GM23338 (cell line): ENCODE data around the gene WDR35. TPM values are rescaled to one million over a fixed set of nuclear protein-coding genes. Genes with fewer than 3 reads are reported as not detected.

Source experiments
- ATAC-seq: fragments of 200-7000 bp; cut with Tn5 transposase; 3 replicates; pipeline ENCODE4 v1.9.1; 2020
- DNase-seq: peaks from one replicate; pipeline ENCODE4 v3.0.0-alpha.2; 2015; ENCODE audit warnings: low spot score
- H2AFZ ChIP-seq: fragments of 200-600 bp; sonication (generic); 2 replicates; pipeline ENCODE4 v1.8.0; 2016; ENCODE audit warnings: antibody characterized with exemption, mild to moderate bottlenecking, moderate library complexity
- H3F3A ChIP-seq: fragments of 200-600 bp; sonication (generic); replicated peaks from 2 replicates; pipeline ENCODE4 v1.8.0; 2017; ENCODE audit warnings: antibody characterized with exemption, mixed run types, low read depth
- H3K27ac ChIP-seq: fragments of 200-600 bp; sonication (generic); 2 replicates; pipeline ENCODE4 v1.6.1; 2016; ENCODE audit warnings: low read depth
- H3K27me3 ChIP-seq: fragments of 200-600 bp; sonication (generic); 2 replicates; pipeline ENCODE4 v1.8.0; 2016; ENCODE audit warnings: mild to moderate bottlenecking, mixed run types, moderate library complexity; ENCODE audit not compliant: insufficient read depth
- H3K36me3 ChIP-seq: fragments of 200-600 bp; sonication (generic); 2 replicates; pipeline ENCODE4 v1.8.0; 2016; ENCODE audit warnings: mild to moderate bottlenecking; ENCODE audit not compliant: insufficient read depth
- H3K4me1 ChIP-seq: fragments of 200-600 bp; sonication (generic); 2 replicates; pipeline ENCODE4 v1.8.0; 2016; ENCODE audit warnings: mild to moderate bottlenecking, moderate library complexity; ENCODE audit not compliant: insufficient read depth
- H3K4me2 ChIP-seq: fragments of 200-600 bp; sonication (generic); 2 replicates; pipeline ENCODE4 v1.7.1; 2017; ENCODE audit warnings: mixed run types
- H3K4me3 ChIP-seq: fragments of 200-600 bp; sonication (generic); 2 replicates; pipeline ENCODE4 v1.6.1; 2016; ENCODE audit warnings: mixed run types
- H3K79me2 ChIP-seq: fragments of 200-600 bp; sonication (generic); replicated peaks from 2 replicates; pipeline ENCODE4 v1.8.0; 2017; ENCODE audit warnings: mild to moderate bottlenecking; ENCODE audit not compliant: insufficient read depth
- H3K9me2 ChIP-seq: fragments of 200-600 bp; sonication (generic); 2 replicates; pipeline ENCODE4 v1.8.0; 2017; ENCODE audit not compliant: insufficient read depth
- H4K20me1 ChIP-seq: fragments of 200-600 bp; sonication (generic); replicated peaks from 2 replicates; pipeline ENCODE4 v1.8.0; 2017; ENCODE audit warnings: mild to moderate bottlenecking; ENCODE audit not compliant: insufficient read depth
- H3K27ac Mint-ChIP-seq: 2 replicates; pipeline ENCODE4 v1.8.0; 2020; ENCODE audit warnings: inconsistent platforms, mild to moderate bottlenecking, moderate library complexity, mixed read lengths
- H3K27me3 Mint-ChIP-seq: 3 replicates; pipeline ENCODE4 v1.8.0; 2022; ENCODE audit warnings: low read depth, mild to moderate bottlenecking, moderate library complexity, mixed read lengths, inconsistent platforms; ENCODE audit not compliant: insufficient read depth, poor library complexity
- H3K36me3 Mint-ChIP-seq: 3 replicates; pipeline ENCODE4 v1.8.0; 2021; ENCODE audit warnings: low read depth, mild to moderate bottlenecking, inconsistent platforms, moderate library complexity, mixed read lengths
- H3K4me1 Mint-ChIP-seq: 3 replicates; pipeline ENCODE4 v1.8.0; 2020; ENCODE audit warnings: mild to moderate bottlenecking, inconsistent platforms, mixed read lengths
- H3K4me3 Mint-ChIP-seq: 3 replicates; pipeline ENCODE4 v1.8.0; 2021; ENCODE audit warnings: moderate library complexity, mild to moderate bottlenecking, inconsistent platforms, mixed read lengths
- H3K9me3 Mint-ChIP-seq: 3 replicates; pipeline ENCODE4 v1.8.0; 2020; ENCODE audit warnings: moderate library complexity, mild to moderate bottlenecking, inconsistent platforms, mixed read lengths
- EZH2 ChIP-seq: fragments of 200-600 bp; sonication (generic); IDR thresholded peaks from one replicate; pipeline ENCODE4 v1.8.0; 2017; ENCODE audit warnings: antibody characterized with exemption, mild to moderate bottlenecking, low read depth; ENCODE audit not compliant: unreplicated experiment
- EZH2phosphoT487 ChIP-seq: fragments of 200-600 bp; sonication (generic); IDR thresholded peaks from one replicate; pipeline ENCODE4 v1.8.1; 2018; ENCODE audit warnings: antibody characterized with exemption; ENCODE audit not compliant: unreplicated experiment
- JUNB ChIP-seq: IDR thresholded peaks from one replicate; pipeline ENCODE4 v1.6.1; 2016; ENCODE audit warnings: antibody characterized with exemption; ENCODE audit not compliant: unreplicated experiment
- NANOG ChIP-seq: IDR thresholded peaks from 2 replicates; pipeline ENCODE4 v1.6.1; 2016; ENCODE audit warnings: antibody characterized with exemption, borderline replicate concordance
- POLR2AphosphoS5 ChIP-seq: IDR thresholded peaks from 2 replicates; pipeline ENCODE4 v1.6.1; 2016; ENCODE audit warnings: antibody characterized with exemption, low read depth
- polyA plus RNA-seq: library from polyadenylated mRNA; unstranded; fragments of >200 nt; fragmentation: Nextera tagmentation; extraction: Ambion mirVana; gene quantifications from 2 replicates; pipeline ENCODE4 v1.2.1, GENCODE V29; 2016
- total RNA-seq: library from RNA; depleted of rRNA; stranded (reverse); fragments of >200 nt; shearing (Covaris generic); gene quantifications from 2 replicates; pipeline ENCODE4 v1.2.3, GENCODE V29; 2014
- TF ChIP-seq, protein P1 (sequence below): fragments of 250-450 bp; sonication (Bioruptor Pico); IDR thresholded peaks from 2 replicates; pipeline ENCODE4 v1.5.0; 2020; ENCODE audit warnings: mild to moderate bottlenecking, moderate library complexity
- TF ChIP-seq, protein P2 (sequence below), 2 experiments: fragments of 200-600 bp in 1 of 2; sonication (generic) in 1 of 2; conservative IDR thresholded peaks; 2 replicates each; pipeline versions ENCODE4 v1.5.1 to v1.6.1; 2016 to 2017; ENCODE audit warnings: antibody characterized with exemption in 2 of 2, low read depth in 2 of 2, mild to moderate bottlenecking in 2 of 2, moderate library complexity in 1 of 2

WDR35 gene
- total and polyA plus RNA-seq, 2 experiments from 2014 or later: 5.3 to 20.0 TPM

DNA sequence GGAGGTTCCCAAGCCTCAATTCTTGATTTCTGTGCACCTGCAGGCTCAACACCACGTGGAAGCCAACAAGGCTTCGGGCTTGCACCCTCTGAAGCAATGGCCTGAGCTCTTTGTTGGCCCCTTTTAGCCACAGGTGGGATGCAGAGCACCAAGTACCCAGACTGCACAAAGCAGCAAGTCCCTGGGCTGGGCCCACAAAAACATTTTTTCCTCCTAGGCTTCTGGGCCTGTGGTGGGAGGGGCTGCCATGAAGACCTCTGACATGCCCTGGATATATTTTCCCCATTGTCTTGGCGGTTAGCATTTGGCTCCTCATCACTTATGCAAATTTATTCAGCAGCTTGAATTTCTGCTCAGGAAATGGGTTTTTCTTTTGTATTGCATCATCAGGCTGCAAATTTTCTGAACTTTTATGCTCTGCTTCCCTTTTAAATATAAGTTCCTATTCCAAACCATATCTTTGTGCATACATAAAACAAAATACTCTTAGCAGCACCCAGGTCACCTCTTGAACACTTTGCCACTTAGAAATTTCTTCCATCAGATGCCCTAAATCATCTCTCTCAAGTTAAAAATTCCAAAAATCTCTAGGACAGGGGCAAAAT lies 31.6 kb upstream of the WDR35 start (continued):
- TF ChIP-seq, protein P1, sequence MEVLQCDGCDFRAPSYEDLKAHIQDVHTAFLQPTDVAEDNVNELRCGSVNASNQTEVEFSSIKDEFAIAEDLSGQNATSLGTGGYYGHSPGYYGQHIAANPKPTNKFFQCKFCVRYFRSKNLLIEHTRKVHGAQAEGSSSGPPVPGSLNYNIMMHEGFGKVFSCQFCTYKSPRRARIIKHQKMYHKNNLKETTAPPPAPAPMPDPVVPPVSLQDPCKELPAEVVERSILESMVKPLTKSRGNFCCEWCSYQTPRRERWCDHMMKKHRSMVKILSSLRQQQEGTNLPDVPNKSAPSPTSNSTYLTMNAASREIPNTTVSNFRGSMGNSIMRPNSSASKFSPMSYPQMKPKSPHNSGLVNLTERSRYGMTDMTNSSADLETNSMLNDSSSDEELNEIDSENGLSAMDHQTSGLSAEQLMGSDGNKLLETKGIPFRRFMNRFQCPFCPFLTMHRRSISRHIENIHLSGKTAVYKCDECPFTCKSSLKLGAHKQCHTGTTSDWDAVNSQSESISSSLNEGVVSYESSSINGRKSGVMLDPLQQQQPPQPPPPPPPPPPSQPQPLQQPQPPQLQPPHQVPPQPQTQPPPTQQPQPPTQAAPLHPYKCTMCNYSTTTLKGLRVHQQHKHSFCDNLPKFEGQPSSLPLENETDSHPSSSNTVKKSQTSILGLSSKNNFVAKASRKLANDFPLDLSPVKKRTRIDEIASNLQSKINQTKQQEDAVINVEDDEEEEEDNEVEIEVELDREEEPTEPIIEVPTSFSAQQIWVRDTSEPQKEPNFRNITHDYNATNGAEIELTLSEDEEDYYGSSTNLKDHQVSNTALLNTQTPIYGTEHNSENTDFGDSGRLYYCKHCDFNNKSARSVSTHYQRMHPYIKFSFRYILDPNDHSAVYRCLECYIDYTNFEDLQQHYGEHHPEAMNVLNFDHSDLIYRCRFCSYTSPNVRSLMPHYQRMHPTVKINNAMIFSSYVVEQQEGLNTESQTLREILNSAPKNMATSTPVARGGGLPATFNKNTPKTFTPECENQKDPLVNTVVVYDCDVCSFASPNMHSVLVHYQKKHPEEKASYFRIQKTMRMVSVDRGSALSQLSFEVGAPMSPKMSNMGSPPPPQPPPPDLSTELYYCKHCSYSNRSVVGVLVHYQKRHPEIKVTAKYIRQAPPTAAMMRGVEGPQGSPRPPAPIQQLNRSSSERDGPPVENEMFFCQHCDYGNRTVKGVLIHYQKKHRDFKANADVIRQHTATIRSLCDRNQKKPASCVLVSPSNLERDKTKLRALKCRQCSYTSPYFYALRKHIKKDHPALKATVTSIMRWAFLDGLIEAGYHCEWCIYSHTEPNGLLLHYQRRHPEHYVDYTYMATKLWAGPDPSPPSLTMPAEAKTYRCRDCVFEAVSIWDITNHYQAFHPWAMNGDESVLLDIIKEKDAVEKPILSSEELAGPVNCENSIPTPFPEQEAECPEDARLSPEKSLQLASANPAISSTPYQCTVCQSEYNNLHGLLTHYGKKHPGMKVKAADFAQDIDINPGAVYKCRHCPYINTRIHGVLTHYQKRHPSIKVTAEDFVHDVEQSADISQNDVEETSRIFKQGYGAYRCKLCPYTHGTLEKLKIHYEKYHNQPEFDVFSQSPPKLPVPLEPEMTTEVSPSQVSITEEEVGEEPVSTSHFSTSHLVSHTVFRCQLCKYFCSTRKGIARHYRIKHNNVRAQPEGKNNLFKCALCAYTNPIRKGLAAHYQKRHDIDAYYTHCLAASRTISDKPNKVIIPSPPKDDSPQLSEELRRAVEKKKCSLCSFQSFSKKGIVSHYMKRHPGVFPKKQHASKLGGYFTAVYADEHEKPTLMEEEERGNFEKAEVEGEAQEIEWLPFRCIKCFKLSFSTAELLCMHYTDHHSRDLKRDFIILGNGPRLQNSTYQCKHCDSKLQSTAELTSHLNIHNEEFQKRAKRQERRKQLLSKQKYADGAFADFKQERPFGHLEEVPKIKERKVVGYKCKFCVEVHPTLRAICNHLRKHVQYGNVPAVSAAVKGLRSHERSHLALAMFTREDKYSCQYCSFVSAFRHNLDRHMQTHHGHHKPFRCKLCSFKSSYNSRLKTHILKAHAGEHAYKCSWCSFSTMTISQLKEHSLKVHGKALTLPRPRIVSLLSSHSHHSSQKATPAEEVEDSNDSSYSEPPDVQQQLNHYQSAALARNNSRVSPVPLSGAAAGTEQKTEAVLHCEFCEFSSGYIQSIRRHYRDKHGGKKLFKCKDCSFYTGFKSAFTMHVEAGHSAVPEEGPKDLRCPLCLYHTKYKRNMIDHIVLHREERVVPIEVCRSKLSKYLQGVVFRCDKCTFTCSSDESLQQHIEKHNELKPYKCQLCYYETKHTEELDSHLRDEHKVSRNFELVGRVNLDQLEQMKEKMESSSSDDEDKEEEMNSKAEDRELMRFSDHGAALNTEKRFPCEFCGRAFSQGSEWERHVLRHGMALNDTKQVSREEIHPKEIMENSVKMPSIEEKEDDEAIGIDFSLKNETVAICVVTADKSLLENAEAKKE (CRISPR knock-in tag): no peak
- no peak for TF ChIP-seq POLR2AphosphoS5
- no peak for TF ChIP-seq EZH2phosphoT487
- TF ChIP-seq, protein P2, sequence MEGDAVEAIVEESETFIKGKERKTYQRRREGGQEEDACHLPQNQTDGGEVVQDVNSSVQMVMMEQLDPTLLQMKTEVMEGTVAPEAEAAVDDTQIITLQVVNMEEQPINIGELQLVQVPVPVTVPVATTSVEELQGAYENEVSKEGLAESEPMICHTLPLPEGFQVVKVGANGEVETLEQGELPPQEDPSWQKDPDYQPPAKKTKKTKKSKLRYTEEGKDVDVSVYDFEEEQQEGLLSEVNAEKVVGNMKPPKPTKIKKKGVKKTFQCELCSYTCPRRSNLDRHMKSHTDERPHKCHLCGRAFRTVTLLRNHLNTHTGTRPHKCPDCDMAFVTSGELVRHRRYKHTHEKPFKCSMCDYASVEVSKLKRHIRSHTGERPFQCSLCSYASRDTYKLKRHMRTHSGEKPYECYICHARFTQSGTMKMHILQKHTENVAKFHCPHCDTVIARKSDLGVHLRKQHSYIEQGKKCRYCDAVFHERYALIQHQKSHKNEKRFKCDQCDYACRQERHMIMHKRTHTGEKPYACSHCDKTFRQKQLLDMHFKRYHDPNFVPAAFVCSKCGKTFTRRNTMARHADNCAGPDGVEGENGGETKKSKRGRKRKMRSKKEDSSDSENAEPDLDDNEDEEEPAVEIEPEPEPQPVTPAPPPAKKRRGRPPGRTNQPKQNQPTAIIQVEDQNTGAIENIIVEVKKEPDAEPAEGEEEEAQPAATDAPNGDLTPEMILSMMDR (conservative IDR thresholded peaks at IDR 0.05; ENCODE audit: low read depth in 2 of 2): no peak
- TF ChIP-seq NANOG: no peak

DNA sequence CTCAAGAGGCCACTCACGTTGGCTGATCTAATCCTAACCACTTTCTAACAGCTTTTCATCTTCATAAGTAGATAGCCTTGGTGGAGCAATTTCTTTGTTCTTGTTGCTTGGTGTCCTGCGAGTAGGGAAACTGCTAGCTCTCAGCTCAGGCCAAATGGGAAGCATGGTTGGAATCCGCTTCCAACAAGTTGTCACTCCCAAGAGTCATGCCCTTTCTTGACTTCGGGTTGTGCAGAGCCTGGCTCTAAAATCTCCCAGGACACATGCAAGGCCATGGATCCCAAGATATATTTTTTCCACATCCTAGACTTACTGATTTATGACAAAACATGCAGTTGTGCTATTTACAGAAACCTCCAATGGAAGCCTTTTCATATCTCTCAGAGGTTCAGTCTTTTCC lies 29.8 kb upstream of the WDR35 start:
- H3K9me2 ChIP-seq: no peaks in the 10 kb centered on the region
- Mint-ChIP-seq H3K4me1 (no peaks in the 10 kb centered on the region), H3K36me3 (peaks cover 22% of the 10 kb centered on the region), H3K9me3 (peaks cover 33% of the 10 kb centered on the region), H3K27ac (no peak overlapping the region), H3K4me3 (no peak overlapping the region), H3K27me3 (peaks cover 1% of the 10 kb centered on the region)
- ATAC-seq: no peak
- no peak overlapping the region for H3K4me2 ChIP-seq
- no peak overlapping the region for H3K4me3 ChIP-seq
- H3K27ac ChIP-seq: no peak overlapping the region
- TF ChIP-seq EZH2 (no peak), JUNB (no peak)
- no peaks in the 10 kb centered on the region for H3K4me1 ChIP-seq
- no peaks in the 10 kb centered on the region for H3F3A ChIP-seq
- H3K36me3 ChIP-seq: peaks cover 7% of the 10 kb centered on the region; the same call in 1 of the 2 replicates
- no peaks in the 10 kb centered on the region for H4K20me1 ChIP-seq
- 0 out of 2 replicates have a peak, but pooled peaks cover under 1% of the 10 kb centered on the region for H3K27me3 ChIP-seq
- no peak overlapping the region for H2AFZ ChIP-seq
- no peaks in the 10 kb centered on the region for H3K79me2 ChIP-seq
- no peak for DNase-seq
